ENCODE results near the gene CYP27B1. TPM values are rescaled to one million over a fixed set of nuclear protein-coding genes. Genes with fewer than 3 reads are reported as not detected.

CYP27B1 gene
- total and polyA plus RNA-seq, 10 donors = 0.20 to 1.5 (median 0.47) TPM

DNA sequence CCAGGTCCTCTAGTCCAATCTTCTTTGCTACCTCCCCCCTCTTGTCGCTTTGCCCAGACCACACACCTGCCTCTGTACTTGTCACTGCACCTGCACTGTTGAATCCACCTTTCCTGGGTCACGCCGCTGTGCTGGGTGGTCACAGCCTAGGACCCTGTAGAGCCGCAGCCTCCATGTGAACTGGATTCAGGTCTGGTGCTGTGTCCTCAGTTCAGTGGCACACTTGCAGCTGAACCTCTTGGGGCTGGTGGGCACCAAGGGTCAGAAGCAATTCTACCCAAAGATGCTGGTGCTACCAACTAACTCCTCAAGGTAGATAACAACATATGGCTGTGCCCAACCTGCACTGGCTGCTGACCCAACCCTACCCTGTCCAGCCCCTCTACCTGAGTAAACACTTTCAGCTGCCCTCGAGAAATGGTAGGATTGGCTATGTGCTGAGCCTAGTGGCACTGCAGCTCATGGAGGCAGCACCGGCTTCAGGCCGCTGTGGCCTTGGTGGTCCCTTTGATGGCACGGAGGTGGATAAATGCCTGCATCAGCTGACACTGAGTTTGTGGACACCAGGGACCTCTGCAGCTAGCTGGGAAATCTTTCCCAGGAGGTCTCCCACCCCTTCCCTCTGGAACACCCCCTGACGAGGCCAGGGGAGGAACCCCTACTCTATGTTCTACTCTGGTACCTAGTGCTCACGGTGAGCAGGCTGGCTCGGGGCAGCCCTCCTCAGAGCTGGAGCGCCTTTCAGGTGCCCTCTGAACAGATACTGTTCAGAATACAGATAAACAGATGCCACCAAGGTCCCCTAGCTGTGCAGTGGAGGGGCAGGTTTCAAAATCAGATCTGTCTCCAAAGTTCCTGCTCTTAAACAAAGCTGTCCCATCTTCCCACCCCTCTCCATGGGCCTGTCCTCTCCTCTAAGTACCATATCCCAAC is 42.6 kb downstream of the CYP27B1 start:
- H3K36me3 ChIP-seq = peaks cover 0 to 67% (median 56%) of the 10 kb centered on the region in 6 donors
- DNase-seq = no peak

DNA sequence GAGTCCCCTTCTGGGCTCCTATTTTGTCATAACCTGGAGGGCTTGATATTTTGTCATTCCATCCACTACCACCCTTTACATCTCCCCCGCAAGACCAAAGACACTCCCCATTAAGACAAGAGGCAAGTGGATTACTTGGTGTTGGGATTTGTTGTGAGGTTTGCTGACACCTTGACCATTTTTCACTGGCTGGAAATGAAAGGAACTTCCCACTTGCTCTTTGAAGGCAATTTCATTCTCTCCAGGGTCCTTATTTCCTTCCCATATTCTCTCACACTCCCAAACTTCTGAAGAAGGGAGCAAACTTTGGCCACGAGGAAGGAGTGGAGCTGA is 43.3 kb downstream of the CYP27B1 start:
- intact Hi-C loops (cut with DNase I; ENCODE audit: low total_unique reads) = no loop called here
- Histone ChIP-seq H3K27ac (no peak overlapping the region), H3K9me3 (no peaks in the 10 kb centered on the region), H3K36me3 (peaks cover 0 to 67% (median 61%) of the 10 kb centered on the region in 6 donors), H3K4me3 (no peak overlapping the region), H3K27me3 (replicated peaks in 1 of 7) (no peaks in the 10 kb centered on the region), H3K4me1 (peaks cover 0 to 24% (median 7%) of the 10 kb centered on the region in 6 donors)
- no peak for DNase-seq
- 61 to 72% (median 71%) methylated on average over 2 of the region's 2 CpGs for WGBS, 5 donors
- TF ChIP-seq POLR2A (IDR thresholded peaks at IDR 0.05) = no peak
- no peak for TF ChIP-seq POLR2AphosphoS5 (IDR thresholded peaks at IDR 0.05)
- TF ChIP-seq, protein P1, sequence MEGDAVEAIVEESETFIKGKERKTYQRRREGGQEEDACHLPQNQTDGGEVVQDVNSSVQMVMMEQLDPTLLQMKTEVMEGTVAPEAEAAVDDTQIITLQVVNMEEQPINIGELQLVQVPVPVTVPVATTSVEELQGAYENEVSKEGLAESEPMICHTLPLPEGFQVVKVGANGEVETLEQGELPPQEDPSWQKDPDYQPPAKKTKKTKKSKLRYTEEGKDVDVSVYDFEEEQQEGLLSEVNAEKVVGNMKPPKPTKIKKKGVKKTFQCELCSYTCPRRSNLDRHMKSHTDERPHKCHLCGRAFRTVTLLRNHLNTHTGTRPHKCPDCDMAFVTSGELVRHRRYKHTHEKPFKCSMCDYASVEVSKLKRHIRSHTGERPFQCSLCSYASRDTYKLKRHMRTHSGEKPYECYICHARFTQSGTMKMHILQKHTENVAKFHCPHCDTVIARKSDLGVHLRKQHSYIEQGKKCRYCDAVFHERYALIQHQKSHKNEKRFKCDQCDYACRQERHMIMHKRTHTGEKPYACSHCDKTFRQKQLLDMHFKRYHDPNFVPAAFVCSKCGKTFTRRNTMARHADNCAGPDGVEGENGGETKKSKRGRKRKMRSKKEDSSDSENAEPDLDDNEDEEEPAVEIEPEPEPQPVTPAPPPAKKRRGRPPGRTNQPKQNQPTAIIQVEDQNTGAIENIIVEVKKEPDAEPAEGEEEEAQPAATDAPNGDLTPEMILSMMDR (IDR thresholded peaks at IDR 0.05 in 8 of 11, conservative IDR thresholded peaks at IDR 0.05 in 3 of 11) = no peak

More for the DNA sequence above, 42.6 kb downstream of the CYP27B1 start:
- intact Hi-C loops (cut with DNase I; ENCODE audit: low total_unique reads) = no loop called here
- Histone ChIP-seq H3K4me3 (no peak overlapping the region), H3K27me3 (replicated peaks in 1 of 7) (no peaks in the 10 kb centered on the region), H3K27ac (no peak overlapping the region), H3K9me3 (no peaks in the 10 kb centered on the region), H3K4me1 (peaks cover 0 to 24% (median 7%) of the 10 kb centered on the region in 6 donors)
- WGBS, 5 donors = 86 to 92% (median 89%) methylated on average over 12 of the region's 12 CpGs
- TF ChIP-seq POLR2A (IDR thresholded peaks at IDR 0.05) = no peak
- peak; percentile 33 to 55 (median 51) for TF ChIP-seq POLR2AphosphoS5 (IDR thresholded peaks at IDR 0.05)
- TF ChIP-seq, protein P1 (IDR thresholded peaks at IDR 0.05 in 8 of 11, conservative IDR thresholded peaks at IDR 0.05 in 3 of 11) = no peak

DNA sequence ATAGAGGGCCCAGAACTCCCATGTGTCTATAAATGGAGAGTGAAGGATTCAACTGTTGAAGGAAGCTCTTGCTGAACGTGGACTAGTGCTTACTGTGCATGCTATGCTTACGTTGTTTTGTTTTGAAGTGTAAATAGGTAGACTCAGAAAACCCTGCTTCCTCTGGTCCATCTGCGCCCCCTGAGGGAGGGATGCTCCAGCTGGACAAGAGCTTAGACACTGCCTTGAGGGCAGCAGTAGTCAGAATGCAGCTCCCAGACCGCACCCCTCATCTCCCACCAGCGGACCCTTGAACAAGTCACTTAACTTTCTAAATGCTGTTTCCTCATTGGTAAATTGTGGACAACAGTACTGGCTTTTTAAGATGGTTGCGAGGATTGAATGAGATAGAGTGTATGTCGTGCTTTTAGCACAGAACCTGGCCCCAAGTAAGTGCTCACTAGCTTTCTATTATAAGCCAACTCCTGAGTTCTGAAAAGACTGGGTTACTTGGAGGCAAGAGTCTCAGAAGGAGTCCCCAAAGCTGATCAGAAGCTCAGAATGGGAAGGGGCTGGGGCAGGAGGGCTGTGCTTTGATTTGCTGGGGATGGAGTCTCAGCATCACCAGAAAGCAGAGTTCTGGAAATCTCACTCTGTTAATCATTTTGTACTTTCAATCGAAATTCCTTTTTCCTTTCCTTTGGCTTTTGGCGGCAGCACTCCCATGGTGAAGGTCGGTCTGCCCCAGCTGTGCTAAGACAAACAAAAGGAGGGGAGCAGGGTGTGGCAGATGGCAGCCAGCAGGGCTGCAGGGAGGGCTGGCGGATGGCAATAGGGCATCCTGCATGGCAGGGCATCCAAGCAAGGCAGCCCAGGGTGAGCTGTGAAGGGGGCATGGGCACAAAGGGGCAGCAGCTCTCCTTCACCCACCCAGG is 43.9 kb downstream of the CYP27B1 start:
- H3K36me3 ChIP-seq = peaks cover 0 to 67% (median 61%) of the 10 kb centered on the region in 6 donors
- intact Hi-C loops (cut with DNase I; ENCODE audit: low total_unique reads) = no loop called here
- no peak overlapping the region for H3K4me3 ChIP-seq
- H3K27ac ChIP-seq = no peak overlapping the region
- 68 to 79% (median 72%) methylated on average over 11 of the region's 11 CpGs for WGBS, 5 donors
- TF ChIP-seq POLR2A (IDR thresholded peaks at IDR 0.05) (no peak), POLR2AphosphoS5 (IDR thresholded peaks at IDR 0.05) (peak; percentile 31 to 79 (median 50))
- TF ChIP-seq, protein P1 (IDR thresholded peaks at IDR 0.05 in 8 of 11, conservative IDR thresholded peaks at IDR 0.05 in 3 of 11) = no peak
- H3K27me3 ChIP-seq (replicated peaks in 1 of 7) = no peaks in the 10 kb centered on the region
- DNase-seq = no peak
- no peaks in the 10 kb centered on the region for H3K9me3 ChIP-seq
- peaks cover 0 to 24% (median 7%) of the 10 kb centered on the region in 6 donors for H3K4me1 ChIP-seq
